HEK293T (cell line): ENCODE results near the gene PHLPP1.

Experiments used
- ARNT ChIP-seq: fragments of 450-650 bp; IDR thresholded peaks from 2 replicates; pipeline ENCODE4 v1.6.1; 2017; ENCODE audit warnings: mild to moderate bottlenecking
- BHLHE40 ChIP-seq: fragments of 450-650 bp; IDR thresholded peaks from 2 replicates; pipeline ENCODE4 v1.6.1; 2016; ENCODE audit warnings: mild to moderate bottlenecking, moderate library complexity, borderline replicate concordance
- FOXK2 ChIP-seq: fragments of 450-650 bp; IDR thresholded peaks from 2 replicates; pipeline ENCODE4 v1.6.1; 2016; ENCODE audit warnings: mild to moderate bottlenecking
- FOXM1 ChIP-seq: fragments of 450-650 bp; IDR thresholded peaks from 2 replicates; pipeline ENCODE4 v1.6.1; 2017; ENCODE audit warnings: mild to moderate bottlenecking, borderline replicate concordance
- HDGF ChIP-seq: fragments of 450-650 bp; IDR thresholded peaks from 2 replicates; pipeline ENCODE4 v1.6.1; 2017; ENCODE audit warnings: antibody characterized with exemption, borderline replicate concordance
- SUZ12 ChIP-seq: fragments of 450-650 bp; IDR thresholded peaks from 2 replicates; pipeline ENCODE4 v1.6.1; 2016; ENCODE audit warnings: mild to moderate bottlenecking

- TF ChIP-seq FOXK2 (no peak), ARNT (no peak), SUZ12 (no peak), BHLHE40 (no peak), FOXM1 (no peak), HDGF (no peak)
Observed at GRCh38 chr18:62902776-62903175, 187.4 kb downstream of the PHLPP1 start.
